Ovary (tissue), 3 donors: ENCODE measurements around the gene PRDM1.

ENCODE experiments used
- CTCF ChIP-seq, 3 donors: fragments of 450-650 bp in 2 of 3; fragments of 200-600 bp in 1 of 3; IDR thresholded peaks; one replicate each; pipeline versions ENCODE4 v1.5.1 to v1.8.0; 2016 to 2022; ENCODE audit warnings: antibody characterized with exemption in 3 of 3, mild to moderate bottlenecking in 1 of 3
- POLR2A ChIP-seq: fragments of 450-650 bp; IDR thresholded peaks from one replicate; pipeline ENCODE4 v1.6.1; 2017; ENCODE audit warnings: antibody characterized with exemption, mild to moderate bottlenecking, moderate library complexity
- donor health status: DM: no; HTN: no; CAD: no.

- TF ChIP-seq CTCF (IDR thresholded peaks at IDR 0.05): no peak
- no peak for TF ChIP-seq POLR2A
These were observed 17.6 kb downstream of the PRDM1 start for GRCh38 chr6:106103728-106104109.
